Activated CD4-positive, alpha-beta T cell treated with anti-CD3 and anti-CD28 coated beads, Interleukin-2, amount 50 U/mL, for 16 hours (primary cell): ENCODE data around the gene TKTL2.

Experiments used
- DNase-seq: peaks from one replicate; pipeline ENCODE4 v3.0.0-alpha.2; 2020

Gene TKTL2, protein sequence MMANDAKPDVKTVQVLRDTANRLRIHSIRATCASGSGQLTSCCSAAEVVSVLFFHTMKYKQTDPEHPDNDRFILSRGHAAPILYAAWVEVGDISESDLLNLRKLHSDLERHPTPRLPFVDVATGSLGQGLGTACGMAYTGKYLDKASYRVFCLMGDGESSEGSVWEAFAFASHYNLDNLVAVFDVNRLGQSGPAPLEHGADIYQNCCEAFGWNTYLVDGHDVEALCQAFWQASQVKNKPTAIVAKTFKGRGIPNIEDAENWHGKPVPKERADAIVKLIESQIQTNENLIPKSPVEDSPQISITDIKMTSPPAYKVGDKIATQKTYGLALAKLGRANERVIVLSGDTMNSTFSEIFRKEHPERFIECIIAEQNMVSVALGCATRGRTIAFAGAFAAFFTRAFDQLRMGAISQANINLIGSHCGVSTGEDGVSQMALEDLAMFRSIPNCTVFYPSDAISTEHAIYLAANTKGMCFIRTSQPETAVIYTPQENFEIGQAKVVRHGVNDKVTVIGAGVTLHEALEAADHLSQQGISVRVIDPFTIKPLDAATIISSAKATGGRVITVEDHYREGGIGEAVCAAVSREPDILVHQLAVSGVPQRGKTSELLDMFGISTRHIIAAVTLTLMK

DNA sequence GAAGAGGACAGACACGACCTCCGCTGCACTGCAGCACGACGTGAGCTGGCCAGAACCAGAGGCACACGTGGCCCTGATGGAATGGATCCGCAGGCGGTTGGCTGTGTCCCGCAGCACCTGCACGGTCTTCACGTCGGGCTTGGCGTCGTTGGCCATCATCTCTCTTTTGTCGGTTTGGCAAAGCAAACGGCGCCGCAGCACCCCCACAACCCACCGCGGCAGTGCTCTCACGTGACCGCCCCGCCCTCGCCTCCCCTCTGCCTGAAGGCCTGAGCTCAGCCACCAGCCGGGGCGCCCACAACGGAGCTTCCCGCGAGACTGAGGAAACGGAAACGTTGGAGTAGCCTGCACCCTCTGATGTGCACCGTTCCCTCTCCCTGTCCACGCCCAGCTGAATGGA, at the start of gene TKTL2:
TSS of gene TKTL2 (minus strand) at position 179 of the 400 bp plus-strand sequence. CDS start at position 159, 20 bp downstream.
- no peak for DNase-seq

DNA sequence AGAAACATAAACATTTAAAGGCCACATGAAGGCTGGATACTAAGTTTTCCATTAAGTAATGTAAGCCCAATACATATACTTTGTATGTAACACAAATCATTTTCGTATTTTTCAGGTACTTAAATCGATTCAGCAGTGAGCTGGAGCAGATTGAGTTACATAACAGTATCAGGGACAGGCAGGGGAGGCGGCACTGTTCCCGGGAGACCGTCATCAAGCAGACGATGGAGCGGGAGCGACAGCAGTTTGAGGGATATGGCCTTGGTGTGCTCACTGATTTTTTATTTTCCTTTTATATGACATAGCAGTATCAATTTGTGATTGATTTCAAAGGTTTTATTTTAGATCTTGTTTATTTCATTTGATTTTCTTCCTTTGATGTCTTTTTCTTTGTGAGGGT, 41.6 kb upstream of the TKTL2 start:
- DNase-seq: no peak

DNA sequence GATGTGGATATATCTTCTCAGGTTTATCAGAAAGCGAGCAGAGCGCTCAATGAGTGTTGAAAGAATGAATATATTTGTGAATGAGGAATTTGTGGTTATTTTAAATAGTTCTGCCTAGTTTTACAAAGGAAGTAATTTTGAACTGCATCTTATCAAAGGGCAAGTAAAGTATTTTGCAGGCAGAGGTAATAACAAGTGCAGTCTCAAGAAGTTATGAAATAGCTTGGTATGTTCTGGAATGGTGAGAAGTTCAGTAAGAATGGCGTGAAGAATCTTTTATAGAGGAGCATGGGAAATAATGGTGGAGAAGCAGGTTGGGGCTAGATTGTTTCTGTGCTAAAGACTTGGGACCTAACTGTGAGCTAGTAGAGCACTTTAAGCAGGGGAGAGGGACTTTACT, 31.8 kb upstream of the TKTL2 start:
- DNase-seq: no peak

DNA sequence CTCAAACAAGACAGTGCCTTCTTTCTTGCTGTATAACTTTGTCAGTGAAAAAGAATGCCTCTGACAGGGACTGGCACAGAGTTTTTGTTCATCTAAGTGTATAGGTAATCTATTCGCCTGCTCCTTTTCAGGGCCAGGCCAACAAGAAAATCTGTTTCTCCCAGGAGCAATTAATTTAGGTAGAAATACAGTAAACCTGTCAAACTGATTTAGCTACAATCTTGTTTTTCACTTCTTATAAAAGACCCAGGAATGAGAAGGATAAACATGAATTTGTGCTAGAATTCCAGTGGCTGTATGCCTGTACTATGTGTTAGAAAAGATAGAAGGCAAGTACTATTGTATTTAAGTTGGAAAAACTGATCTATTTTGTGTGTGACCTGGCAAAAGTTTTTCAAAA, 27.0 kb upstream of the TKTL2 start:
- no peak for DNase-seq

DNA sequence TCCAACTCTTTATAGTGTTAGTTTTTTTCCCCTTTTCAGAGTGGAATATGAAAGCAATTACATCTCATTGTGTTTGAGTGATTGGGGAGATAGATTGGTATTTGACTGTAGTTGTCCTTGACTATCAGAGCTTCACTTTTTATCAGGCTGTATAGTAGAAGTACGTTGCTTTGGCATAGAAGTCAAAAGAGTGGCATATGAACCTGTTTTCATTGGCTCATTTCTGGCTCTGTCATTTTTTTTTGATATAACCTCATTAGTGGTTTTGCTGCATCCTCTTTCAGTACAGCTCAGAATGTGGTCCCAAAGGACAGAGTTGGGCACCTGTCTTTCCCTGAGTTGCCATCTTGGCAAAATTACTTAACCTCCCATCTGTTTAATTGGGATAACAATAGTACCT, 22.3 kb upstream of the TKTL2 start:
- DNase-seq: peak; percentile 45

DNA sequence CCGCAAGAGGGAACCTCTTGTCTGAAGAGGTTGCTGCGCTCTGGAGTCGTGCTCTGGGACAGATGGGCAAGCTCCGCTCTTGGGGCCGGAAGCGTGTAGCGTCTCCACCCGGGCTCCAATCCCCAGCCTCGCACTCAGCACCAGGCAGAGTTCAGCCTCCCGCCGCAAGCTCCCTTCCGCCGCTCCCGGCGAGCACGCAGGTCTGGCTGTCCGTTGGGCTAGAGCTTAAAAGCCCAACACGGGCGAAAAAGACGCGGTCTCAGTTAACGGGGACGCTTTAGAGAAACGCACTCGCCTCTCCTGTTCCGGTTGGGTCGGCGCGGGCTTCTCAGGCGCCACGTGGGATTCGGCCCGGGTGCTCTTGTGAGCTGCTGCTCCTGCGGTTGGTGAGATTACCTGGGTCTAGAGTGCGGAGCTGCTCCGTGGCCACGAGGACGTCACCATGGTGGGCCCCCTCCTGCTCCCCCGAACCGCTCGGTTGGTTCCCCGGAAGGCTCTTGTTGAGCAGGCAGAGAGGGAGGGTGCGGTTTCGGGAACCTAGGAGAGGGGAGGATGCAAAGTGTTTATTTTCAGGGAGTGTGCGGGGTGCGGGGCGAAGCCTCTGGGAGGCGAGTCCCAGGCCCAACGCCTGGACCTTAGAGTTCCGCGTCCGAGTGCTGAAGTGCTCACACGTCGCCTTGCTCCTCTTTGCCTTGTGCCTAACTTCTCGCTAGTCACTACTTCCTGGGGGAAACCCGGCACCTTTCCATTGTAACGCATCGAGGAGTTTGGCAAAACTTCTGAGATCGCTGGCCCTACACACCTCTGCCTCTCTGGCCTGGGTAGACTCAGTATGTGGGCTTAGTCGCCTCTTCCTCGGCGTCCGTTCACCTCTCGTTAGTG, 21.0 kb upstream of the TKTL2 start, which contains the start of gene TMA16:
TSS of gene TMA16 (plus strand) at position 331 of the 882 bp plus-strand sequence. CDS start at position 443, 112 bp downstream.
- peak; percentile 96 for DNase-seq

DNA sequence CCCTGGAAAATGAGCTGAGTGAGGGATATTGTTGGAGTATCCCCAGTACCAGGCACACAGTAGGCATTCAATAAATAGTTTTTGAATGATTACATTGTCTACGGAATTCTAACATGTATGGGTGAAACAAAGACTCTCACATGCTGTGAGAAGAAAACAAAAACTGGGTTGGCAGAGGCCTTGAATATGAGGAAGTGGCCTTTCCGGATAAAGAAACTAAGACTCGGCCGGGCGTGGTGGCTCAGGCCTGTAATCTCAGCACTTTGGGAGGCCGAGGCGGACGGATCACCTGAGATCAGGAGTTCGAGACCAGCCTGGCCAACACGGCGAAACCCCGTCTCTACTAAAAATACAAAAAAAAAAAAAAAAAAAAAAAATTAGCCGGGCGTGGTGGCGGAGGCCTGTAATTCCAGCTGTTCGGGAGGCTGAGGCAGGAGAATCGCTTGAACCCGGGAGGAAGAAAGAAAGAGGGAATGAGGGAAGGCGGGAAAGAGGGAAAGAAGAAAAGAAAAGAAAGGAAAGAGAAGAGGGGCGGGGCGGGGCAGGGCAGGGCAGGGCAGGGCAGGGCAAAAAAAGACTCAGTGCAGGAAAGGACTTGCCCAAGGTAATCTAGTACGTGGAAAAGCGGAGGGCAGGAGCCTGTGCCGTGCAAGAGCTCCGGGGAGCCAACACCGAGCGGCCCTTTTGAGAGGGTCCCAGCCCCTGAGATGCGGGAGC, 20.2 kb upstream of the TKTL2 start:
- DNase-seq: peak; percentile 11

DNA sequence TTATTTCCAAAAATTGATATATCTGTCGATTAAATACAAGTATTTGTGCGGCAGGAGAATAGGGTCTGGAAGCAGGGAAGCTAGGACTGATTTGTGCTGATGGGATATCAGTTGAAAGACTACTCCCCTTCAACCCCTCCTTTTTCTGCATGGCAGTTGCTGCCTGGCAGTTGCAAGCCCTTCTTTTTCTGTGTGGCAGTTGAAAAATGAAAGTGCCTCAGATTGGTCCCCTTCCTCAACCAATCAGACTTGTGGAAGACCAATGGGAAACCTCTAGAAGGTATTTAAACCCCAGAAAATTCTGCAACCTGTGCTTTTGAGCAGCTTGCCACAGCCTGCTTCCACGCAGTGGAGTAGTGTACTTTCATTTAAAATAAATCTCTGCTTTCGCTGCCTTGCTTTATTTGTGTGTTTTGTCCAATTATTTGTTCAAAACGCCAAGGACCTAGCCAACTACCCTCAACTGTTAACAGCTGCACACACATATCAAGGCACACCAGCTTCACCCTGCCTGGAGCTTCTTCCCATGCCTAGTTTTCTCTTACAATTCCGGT, 19.5 kb upstream of the TKTL2 start:
- peak; percentile 15 for DNase-seq

DNA sequence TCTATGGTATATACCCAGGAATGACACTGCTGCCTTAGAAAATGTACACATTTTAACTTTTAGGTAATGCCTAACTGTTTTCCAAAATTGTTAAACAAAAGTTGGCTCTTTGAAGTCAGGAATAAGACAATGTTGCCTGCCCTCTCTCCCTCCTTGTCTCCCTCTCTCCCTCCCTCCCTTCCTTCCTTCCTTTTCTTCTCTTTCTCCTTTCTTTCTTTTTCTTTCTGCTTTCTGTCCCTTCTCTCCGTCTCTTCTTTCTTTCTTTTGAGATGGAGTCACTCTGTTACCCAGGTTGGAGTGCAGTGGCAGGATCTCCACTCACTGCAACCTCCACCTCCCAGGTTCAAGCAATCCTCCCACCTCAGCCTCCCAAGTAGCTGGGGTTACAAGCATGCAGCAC, 16.4 kb upstream of the TKTL2 start:
- DNase-seq: no peak

DNA sequence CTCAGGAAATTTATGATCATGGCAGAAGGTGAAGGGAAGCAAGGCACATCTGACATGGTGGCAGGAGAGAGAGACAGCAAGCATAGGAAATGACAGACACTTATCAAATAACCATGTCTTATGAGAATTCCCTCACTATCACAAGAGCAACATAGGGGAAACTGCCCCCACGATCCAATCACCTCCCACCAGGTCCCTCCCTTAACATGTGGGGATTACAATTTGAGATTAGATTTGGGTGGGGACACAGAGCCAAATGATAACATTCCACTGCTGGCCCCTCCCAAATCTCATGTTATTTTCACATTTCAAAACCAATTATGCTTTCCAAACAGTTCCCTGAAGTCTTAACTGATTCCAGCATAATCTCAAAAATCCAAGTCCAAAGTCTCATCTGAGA, 12.8 kb upstream of the TKTL2 start:
- DNase-seq: no peak

DNA sequence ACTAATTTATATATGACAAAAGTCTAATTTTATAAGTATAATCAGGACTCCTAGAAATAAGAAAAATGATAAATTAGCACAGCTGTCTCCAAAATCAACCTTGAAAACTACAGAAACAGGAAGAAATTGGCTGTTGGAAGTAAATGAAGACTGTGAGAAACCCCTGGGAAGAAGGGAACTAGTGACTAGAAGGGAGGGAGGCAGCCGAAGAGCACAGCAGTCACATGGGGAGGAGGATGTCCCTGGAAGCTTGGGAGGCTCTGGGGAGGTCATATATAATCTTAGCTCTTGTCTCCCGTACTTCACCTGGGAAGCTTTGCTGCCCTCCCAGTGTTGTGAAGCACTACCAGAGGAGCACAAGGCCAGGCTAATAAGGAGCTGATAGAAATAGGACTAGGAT, 12.0 kb upstream of the TKTL2 start:
- no peak for DNase-seq

DNA sequence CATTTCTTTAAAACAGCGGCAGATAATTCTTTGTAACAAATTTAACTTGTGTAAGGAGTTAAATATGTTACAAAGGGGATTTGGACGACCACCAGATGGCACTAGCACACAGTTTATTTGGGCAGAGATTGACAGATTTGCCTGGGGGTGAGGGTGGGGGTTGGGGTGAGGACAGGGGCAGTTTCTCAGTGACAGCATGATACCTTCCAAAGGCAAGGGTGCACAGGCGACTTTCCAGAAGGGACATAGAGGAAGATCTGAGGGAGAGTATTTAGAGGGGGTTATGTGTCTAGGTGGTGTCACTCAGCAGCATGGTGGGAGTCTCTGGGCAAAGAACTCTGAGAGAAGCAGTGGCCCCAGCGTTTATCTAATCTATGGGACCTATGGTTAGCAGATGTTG, 11.4 kb upstream of the TKTL2 start:
- DNase-seq: peak; percentile 49

DNA sequence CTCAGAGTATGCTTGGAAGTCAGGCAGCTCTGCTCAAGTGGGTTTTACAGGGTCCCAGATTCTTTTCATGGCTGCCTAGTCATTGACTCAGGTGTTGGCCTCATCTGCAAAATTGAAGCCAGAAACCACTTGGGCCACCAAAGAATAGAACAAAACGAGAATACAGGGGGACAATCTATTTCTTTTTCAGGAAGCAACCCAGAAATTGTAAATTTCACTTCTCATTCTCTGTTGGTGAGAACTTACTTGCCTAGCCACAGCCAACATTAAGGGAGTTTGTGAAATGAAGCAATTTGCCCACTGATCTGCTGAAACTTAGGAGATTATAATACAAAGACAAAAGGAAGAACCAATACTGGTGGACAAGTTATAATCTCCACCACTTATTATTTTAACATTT, 8.6 kb upstream of the TKTL2 start:
- DNase-seq: no peak

DNA sequence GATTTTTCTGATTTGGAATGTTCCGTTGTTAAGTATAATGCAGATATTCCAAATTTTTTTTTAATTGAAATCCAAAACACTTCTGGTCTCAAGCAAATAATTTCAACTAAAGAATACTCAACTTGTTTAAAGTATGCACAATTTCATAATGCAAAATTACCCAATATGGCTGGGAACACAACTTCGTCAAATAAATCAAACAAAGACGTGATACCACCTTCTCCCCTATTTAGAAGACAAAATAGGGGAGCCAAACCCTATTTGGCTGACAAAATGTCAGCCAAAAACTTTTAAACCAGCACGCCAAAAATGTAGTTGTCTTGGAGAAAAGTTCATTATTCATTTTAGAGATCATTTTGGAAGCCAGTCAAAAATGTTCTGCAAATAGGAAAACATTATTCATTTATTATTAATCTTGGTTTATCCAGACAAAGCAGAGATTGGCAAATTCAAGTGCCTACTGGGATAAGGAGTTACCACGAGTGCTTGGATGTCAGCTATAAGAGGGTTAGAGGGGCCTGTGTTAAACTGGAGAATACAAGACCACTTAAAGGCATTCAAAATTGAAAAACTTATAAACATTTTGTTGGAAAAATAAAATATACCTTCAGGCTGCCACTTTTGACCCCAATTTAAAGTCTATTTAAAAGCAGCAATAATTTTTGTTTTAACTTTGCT, 3.3 kb upstream of the TKTL2 start:
- DNase-seq: no peak

DNA sequence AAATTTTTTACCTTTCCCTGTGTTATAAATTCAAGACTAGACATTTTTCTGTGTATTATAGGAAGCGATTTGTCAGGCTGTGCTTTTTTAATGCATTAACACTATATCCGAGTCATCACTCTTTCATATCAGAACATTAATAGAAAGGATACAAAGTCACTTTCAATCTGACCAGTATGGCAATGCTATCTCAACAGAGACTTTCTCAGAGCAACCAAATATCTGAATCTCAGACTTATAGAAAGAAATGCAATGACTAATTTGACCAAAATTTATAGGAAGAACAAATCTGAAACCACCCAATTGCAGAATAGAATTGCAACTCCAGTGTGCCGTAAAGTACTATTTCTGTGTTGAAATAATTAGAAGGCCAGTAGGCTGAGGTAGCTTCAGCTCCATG, 473 bp upstream of the TKTL2 start:
- DNase-seq: peak; percentile 9

DNA sequence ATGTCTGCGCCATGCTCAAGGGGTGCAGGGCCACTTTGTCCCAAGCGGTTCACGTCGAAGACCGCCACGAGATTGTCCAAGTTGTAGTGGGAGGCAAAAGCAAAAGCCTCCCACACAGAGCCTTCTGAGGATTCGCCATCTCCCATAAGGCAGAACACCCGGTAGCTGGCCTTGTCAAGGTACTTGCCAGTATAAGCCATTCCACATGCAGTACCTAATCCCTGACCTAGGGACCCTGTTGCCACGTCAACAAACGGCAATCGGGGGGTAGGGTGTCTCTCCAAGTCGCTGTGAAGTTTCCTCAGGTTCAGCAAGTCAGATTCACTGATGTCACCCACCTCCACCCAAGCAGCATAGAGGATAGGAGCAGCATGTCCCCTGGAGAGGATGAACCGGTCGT, 424 bp downstream of the TKTL2 start:
- no peak for DNase-seq

DNA sequence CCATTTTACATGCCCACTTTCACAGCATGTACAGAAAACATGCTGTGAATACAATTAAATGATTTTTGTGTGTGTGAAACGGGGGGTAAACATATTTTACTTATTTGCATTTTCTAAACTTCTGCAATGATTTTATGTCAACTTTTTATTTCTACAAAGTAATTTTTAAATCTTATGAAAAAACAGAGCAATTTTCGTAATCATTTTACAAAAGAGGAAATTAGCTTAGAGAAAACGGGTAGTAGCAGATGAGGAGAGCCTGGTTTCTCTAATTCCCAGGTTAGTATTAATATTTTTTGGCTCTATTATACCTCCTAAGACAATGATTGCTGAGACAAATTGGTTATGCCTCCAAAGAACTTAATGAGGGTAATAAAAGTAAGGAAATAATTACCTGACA, 3.2 kb downstream of the TKTL2 start:
- DNase-seq: no peak

DNA sequence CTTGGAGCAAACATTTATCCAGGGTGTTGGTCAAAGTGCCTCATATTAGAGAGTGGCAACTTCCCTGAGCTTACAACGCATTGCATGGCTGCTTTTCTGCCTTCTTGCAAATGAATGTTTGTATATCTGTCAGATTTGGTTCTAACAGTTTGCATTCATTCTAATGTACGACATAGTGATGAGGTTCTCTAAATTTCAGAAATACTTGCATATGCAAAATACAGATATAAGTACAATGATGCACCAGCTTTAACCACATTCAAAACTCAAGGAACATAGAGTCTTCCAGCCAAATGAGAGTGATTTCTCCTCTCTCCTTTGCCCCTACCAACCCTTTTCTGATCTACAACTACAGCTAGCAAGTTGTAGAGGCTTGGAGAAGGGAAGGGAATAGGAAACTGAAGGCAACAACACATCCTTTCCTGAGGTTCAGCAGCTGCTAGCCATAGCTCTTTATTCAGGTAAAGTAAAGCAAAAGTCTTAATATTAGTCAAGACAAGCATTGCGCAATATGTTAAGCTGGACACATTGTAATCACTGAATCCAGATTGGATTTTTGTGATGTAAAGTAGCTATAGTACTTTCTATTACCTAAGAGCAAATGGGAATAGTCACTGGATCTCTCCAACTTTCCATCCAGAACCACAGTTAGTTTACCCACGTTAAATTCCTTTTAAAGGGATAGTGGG, 6.3 kb downstream of the TKTL2 start:
- DNase-seq: no peak

DNA sequence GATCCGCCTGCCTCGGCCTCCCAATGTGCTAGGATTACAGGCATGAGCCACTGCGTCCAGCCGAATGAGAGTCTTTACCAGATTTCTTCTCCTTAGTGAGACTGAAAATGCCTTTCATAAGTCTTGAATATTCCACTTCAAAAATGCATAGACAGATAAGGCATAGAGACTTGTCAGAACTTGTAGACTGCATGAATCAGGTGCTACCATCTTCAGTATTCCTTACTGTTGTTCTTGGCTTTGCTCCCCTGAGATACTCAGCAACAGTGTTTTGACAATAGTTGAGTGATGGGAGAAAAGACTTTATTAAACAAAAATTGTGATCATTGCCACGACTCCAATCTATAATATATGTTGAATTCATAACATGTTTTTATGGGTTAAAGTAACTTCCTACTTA, 11.0 kb downstream of the TKTL2 start:
- no peak for DNase-seq

DNA sequence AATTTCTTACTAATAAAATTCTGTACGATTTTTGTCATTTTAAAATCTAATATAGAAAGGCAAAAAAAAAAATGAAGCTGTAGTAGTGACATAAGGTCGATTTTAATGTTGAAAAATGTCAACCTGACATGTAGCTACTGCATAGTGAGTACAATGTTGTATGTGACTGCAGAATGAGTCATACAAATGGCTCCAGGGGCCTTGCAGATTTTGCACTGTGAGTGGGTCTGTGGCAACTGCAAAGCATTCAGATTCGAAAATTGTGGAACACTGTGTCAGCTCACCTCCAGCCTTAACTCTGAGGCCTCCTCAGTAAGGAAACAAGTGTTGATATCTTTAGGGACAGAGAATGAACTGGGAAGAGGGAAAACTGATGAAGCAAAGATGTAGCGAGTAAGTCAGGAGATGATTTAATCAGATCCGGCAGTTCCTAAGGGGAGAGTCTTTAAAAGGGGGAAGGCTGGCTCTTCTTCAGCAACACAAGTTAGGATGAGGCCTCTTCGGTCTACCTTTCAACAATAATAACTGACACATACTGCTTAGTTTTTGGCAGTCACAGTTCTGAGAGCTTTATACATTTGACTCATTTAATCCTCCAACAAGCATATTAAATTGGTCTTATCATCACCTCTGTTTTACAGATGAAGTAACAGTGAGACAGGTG, 24.9 kb downstream of the TKTL2 start:
- no peak for DNase-seq

DNA sequence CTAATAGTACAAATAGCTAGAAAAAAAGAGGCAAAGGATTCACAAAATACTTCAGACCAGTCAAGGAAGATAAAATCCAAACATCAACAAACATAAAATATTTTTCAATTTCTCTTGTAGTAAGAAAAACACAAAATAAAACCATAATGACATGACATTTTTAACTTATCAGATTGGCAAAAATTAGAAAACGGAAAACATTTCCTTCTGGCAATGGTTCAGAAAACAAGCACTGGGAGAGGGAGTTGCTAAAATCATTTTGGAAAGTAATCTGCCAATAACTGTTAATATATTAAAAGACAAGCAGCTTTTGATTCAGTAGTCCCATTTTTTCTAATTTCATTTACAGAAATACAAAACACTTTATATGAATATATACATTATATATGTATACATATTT, 26.1 kb downstream of the TKTL2 start:
- no peak for DNase-seq
